ENCODE results near the gene SPTBN1.

DNA sequence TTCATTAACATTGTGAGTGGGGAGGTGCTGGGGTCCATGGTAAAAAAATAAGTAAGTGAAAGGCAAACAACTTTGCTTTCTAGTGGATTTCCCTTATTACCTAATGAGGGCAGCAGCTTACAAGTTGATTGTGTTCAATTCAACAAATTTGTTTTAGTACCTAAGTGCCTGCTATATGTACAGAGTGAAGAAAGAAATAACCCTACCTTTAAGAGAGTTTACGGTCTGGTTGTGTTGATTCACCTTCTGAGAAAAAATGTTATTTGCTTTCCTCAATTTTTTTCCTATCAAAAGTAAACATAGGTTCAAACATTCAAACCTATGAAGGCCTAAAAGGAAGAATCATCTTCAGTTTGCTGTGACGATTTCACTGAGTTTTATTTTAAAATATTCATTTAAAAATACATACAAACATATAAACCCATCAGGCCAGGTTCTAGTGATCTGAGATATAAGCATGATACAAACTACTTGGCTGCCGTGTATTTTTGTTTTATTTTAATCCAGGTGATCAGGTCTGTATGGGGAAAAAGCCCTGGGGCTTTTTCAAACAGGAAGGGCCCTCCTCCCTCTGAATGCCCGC is 1.5 kb upstream of the SPTBN1 start:
- no peak for TF ChIP-seq EZH2phosphoT487 (IDR thresholded peaks at IDR 0.05; ENCODE audit: borderline replicate concordance)
- TF ChIP-seq, protein P1, sequence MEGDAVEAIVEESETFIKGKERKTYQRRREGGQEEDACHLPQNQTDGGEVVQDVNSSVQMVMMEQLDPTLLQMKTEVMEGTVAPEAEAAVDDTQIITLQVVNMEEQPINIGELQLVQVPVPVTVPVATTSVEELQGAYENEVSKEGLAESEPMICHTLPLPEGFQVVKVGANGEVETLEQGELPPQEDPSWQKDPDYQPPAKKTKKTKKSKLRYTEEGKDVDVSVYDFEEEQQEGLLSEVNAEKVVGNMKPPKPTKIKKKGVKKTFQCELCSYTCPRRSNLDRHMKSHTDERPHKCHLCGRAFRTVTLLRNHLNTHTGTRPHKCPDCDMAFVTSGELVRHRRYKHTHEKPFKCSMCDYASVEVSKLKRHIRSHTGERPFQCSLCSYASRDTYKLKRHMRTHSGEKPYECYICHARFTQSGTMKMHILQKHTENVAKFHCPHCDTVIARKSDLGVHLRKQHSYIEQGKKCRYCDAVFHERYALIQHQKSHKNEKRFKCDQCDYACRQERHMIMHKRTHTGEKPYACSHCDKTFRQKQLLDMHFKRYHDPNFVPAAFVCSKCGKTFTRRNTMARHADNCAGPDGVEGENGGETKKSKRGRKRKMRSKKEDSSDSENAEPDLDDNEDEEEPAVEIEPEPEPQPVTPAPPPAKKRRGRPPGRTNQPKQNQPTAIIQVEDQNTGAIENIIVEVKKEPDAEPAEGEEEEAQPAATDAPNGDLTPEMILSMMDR (conservative IDR thresholded peaks at IDR 0.05; ENCODE audit: low read length): peak; percentile 13; the same call in 1 of the 2 replicates
